ENCODE data around the gene TSHB. TPM values are rescaled to one million over a fixed set of nuclear protein-coding genes. Genes with fewer than 3 reads are reported as not detected.
"Not testable (repeated sequence)": the region's sequence is repeated elsewhere in the genome, so short reads cannot be mapped to it uniquely, and the experiment has no call there.

The TSHB gene
- total RNA-seq, 1 donor = not detected

- TF ChIP-seq, protein P1, sequence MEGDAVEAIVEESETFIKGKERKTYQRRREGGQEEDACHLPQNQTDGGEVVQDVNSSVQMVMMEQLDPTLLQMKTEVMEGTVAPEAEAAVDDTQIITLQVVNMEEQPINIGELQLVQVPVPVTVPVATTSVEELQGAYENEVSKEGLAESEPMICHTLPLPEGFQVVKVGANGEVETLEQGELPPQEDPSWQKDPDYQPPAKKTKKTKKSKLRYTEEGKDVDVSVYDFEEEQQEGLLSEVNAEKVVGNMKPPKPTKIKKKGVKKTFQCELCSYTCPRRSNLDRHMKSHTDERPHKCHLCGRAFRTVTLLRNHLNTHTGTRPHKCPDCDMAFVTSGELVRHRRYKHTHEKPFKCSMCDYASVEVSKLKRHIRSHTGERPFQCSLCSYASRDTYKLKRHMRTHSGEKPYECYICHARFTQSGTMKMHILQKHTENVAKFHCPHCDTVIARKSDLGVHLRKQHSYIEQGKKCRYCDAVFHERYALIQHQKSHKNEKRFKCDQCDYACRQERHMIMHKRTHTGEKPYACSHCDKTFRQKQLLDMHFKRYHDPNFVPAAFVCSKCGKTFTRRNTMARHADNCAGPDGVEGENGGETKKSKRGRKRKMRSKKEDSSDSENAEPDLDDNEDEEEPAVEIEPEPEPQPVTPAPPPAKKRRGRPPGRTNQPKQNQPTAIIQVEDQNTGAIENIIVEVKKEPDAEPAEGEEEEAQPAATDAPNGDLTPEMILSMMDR (IDR thresholded peaks at IDR 0.05; ENCODE audit: insufficient read depth, low read depth, low read length) = no peak
- H3K4me3 ChIP-seq (ENCODE audit: low read depth, low read length) = no peak overlapping the region
- no peak for DNase-seq (ENCODE audit: low read depth)
These were observed 17.2 kb upstream of the TSHB start for GRCh38 chr1:115012434-115012833.

DNA sequence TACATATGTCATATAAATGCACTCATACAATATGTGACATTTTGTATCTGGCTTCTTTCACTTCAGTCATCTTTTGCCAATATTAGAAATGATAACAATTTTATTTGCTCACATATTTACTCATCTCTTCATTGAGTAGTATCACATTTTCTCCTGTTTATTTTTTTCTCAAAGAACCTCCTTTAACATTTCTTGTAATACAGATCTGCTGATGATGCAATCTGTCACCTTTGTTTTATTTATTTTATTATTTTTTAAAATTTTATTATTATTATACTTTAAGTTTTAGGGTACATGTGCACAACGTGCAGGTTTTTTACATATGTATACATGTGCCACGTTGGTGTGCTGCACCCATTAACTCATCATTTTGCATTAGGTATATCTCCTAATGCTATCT is 15.8 kb upstream of the TSHB start:
- DNase-seq (ENCODE audit: low read depth) = no peak
- H3K4me3 ChIP-seq (ENCODE audit: low read depth, low read length) = no peak overlapping the region
- TF ChIP-seq, protein P1 (IDR thresholded peaks at IDR 0.05; ENCODE audit: insufficient read depth, low read depth, low read length) = no peak

DNA sequence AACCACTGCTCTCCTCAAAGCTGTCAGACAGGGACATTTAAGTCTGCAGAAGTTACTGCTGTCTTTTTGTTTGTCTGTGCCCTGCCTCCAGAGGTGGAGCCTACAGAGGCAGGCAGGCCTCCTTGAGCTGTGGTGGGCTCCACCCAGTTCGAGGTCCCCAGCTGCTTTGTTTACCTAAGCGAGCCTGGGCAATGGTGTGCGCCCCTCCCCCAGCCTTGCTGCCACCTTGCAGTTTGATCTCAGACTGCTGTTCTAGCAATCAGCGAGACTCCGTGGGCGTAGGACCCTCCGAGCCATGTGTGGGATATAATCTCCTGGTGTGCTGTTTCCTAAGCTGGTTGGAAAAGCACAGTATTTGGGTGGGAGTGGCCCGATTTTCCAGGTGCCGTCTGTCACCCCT is 10.1 kb upstream of the TSHB start:
- H3K4me3 ChIP-seq (ENCODE audit: low read depth, low read length); DNase-seq (ENCODE audit: low read depth): not testable (repeated sequence)

DNA sequence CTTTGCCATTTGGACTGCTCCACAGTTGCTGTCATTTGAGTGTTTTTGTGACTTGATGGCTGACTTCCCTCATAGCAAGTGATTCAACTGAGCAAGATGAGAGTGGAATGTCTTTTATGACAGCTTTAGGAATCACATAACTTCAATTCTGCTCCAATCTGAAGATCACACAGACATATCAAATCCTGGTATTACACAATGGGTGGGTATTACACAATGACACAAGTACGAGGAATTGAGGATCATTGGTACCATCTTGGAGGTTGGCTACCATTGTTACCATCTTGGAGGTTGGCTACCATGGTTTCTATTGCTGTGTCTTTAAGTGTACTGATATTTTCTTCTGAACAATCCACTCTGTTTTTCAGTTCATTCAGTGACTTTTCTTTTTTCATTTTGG is 8.5 kb upstream of the TSHB start:
- TF ChIP-seq, protein P1 (IDR thresholded peaks at IDR 0.05; ENCODE audit: insufficient read depth, low read depth, low read length) = no peak
- no peak for DNase-seq (ENCODE audit: low read depth)
- no peak overlapping the region for H3K4me3 ChIP-seq (ENCODE audit: low read depth, low read length)

DNA sequence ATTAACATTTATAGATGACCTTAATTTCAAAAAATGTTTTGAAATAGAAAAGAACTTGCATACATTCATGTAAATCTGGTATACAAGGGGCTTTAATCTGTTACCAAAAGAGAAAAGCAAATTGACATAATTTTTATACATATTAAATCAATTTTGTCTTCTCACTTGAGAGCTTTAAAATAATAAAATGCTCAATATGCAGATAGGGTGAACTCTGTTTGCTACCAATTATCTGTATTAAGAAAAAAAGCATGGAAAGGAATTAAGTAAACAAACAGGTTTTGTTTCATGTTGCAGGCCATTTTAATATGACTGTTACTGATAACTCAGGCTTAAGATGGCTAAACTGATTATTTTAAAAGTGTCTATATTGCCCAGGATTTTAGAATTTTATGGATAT is 6.0 kb upstream of the TSHB start:
- H3K4me3 ChIP-seq (ENCODE audit: low read depth, low read length) = no peak overlapping the region

GRCh38 chr1:115031595-115031994 is 2.0 kb downstream of the TSHB start:
- no peak overlapping the region for H3K4me3 ChIP-seq (ENCODE audit: low read depth, low read length)
- TF ChIP-seq, protein P1 (IDR thresholded peaks at IDR 0.05; ENCODE audit: insufficient read depth, low read depth, low read length) = no peak

More for the DNA sequence above, 6.0 kb upstream of the TSHB start:
- TF ChIP-seq, protein P1 (IDR thresholded peaks at IDR 0.05; ENCODE audit: insufficient read depth, low read depth, low read length) = no peak
- DNase-seq (ENCODE audit: low read depth) = no peak

GRCh38 chr1:115035652-115036051 is 6.0 kb downstream of the TSHB start:
- no peak for DNase-seq (ENCODE audit: low read depth)
- TF ChIP-seq, protein P1 (IDR thresholded peaks at IDR 0.05; ENCODE audit: insufficient read depth, low read depth, low read length) = no peak
- H3K4me3 ChIP-seq (ENCODE audit: low read depth, low read length) = no peak overlapping the region

More at GRCh38 chr1:115031595-115031994, 2.0 kb downstream of the TSHB start:
- peak; percentile 6 for DNase-seq (ENCODE audit: low read depth)
